ENCODE results near the gene JMJD4. TPM values are rescaled to one million over a fixed set of nuclear protein-coding genes. Genes with fewer than 3 reads are reported as not detected.

Gene JMJD4
- 24.5 and 25.6 TPM in 2 replicates for total RNA-seq

GRCh38 chr1:227734856-227735538 lies at the start of gene JMJD4, which contains the start of gene SNAP47:
Gene JMJD4, minus strand, starts transcription at chr1:227735302. Its CDS starts 29 bp downstream, at chr1:227735273.
Gene SNAP47, plus strand, starts transcription at chr1:227735435. Its CDS starts 12,302 bp downstream, at chr1:227747737.
- intact Hi-C loops (cut with micrococcal nuclease): loop anchor here (1.0 to 10.0 kb wide), 18 partner anchors 28 to 1673 kb away; partner anchors contain the start of genes ARF1, C1orf35, GUK1 and H3-3A

DNA sequence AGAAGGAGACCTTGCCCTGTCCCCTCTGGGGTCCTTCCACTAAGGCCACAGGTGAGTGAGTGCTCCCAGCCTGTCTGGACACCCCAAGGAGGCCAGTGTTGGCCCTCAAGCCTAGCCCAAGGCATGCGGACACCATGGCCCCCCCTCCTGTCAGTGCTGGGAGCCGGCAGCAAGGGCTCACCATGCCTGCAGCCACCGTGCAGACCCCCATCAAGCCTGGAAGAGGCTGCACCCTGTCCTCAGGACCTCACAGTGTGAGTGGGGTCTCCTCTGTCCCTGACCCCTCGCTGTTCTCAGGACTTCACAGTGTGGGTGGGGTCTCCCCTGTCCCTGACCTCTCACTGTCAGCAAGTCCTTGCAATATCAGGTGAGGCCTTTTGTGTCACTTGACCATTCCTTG lies 47.1 kb upstream of the JMJD4 start:
- intact Hi-C loops (cut with micrococcal nuclease): no loop called here

DNA sequence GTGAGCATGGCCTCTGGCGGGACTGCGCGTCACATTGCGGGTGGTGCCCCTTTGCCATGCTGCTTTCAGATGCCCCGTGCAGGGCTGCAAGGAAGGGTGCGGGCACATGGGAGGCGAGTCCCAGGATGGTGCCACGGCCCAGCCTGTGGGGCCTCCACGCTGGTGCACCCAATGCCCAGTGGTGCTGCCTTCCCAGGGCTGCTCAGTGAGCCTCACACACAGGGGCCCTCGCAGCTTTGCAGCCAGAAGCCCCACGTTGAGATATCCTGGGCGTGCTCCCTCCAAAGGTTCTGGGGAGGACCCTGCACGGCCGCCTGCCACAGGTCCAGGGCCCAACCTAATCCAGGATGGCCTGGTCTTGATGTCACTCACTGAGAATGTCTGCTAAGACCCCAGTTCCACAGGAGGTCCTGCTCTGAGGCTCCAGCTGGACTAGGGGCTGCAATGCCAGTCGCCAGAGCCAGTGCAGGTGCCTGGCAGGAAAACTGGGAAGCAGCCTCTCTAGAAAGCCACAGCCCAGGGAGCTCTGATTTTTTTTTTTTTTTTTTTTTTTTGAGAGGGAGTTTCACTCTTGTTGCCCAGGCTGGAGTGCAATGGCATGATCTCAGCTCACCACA lies 46.3 kb upstream of the JMJD4 start:
- intact Hi-C loops (cut with micrococcal nuclease): no loop called here

DNA sequence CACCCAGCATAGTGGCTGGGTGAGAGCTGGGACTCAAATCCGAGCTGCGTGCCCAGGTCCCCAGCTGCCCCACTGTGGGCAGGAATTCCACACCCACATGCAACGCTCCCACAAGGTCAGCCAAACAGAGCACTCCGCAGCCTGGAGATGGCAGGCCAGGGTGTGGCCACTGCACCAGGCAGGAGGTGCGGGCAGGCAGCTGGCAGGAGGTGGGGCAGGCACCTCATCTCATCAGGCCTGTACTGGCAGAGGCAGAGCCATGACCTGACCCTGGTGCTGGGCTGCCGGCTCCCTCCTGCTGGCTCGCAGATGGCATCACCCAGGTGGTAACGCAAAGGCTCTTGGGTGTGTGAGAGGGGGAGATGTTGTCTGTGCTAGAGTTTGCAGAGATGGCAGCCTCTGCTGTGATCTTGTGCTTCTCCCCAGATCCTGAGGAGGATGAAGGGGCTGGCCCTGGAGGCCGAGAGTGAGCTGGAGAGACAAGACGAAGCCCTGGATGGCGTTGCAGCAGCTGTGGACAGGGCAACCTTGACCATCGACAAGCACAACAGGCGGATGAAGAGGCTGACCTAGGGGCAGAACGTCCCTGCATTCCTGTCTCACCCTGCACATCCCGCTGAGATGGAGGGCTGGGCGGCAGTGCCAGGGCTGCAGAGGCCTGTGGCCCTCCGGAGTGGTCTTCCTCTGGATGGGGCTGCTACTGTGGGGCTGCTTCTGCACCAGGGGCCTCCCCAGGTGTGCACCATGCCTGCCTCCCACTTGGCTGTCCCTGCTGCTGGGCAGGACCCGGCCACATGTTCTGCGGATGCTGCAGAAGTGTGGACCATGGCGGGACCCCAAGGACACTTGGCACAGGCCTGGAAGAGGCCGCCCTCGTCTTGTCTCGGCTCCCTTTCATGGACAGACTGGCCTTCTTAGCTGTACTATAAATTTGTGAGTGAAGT lies 45.3 kb upstream of the JMJD4 start:
- intact Hi-C loops (cut with micrococcal nuclease): no loop called here

DNA sequence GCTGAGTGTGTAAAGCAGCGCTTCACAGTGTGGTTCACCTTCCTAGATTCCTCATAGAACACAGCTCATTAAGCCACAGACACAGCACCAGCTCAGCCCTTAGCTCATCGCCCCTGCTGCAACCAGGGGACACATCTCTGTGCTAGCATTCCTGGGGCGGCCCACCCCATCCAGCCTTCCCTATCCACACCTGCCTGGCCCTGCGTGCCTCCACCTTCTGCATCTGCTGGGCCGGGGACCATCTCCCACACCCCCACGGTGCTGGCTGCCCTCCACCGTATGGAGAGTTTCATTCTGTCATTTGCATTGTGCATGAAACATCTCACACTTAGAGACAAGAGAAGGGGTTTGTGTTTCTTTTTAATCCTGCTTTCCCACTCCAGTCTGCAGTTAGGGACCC lies 44.6 kb upstream of the JMJD4 start:
- intact Hi-C loops (cut with micrococcal nuclease): no loop called here

DNA sequence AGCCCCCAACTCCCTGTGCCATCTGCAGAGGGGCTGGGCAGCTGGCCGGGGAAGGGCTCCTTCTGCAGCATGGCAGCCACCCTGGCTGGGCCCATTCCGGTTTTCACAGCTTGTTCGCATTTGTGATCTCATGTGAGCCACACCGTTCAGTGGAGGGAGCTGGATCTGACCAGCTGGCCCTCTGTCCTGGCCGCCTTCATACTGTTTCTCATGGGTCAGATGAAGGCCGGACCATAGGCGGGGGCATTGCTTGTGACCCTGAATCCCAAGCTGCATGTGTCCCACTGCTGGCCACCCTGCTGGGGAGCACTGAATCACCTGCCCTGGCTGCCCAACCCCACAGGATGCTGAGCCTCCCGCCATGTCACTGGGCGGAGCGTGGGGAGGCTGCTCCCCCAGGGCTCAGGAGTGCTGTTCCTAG lies 43.9 kb upstream of the JMJD4 start:
- intact Hi-C loops (cut with micrococcal nuclease): no loop called here

- intact Hi-C loops (cut with micrococcal nuclease): no loop called here
These were observed 43.4 kb upstream of the JMJD4 start for GRCh38 chr1:227778401-227778947.

DNA sequence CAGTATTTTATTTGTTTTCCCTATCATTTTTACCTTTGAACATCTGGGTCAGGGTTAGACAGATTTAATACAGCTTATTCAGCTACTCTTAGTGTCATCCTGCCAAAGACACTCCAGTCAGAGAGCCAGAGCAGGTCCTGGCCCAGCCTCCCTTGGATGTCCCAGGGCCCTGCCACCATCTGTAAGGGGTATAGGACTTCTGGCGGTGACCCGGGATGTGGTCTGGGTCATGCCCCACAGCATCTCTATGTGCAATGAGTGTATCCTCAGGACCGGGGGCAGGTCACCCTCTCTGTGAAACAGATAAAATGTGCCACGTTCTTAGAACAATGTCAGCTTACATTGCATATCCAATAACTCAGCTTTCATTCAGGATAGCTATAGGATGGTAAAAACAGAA lies 42.5 kb upstream of the JMJD4 start:
- intact Hi-C loops (cut with micrococcal nuclease): no loop called here

GRCh38 chr1:227777156-227777555 lies 42.1 kb upstream of the JMJD4 start:
- intact Hi-C loops (cut with micrococcal nuclease): no loop called here

DNA sequence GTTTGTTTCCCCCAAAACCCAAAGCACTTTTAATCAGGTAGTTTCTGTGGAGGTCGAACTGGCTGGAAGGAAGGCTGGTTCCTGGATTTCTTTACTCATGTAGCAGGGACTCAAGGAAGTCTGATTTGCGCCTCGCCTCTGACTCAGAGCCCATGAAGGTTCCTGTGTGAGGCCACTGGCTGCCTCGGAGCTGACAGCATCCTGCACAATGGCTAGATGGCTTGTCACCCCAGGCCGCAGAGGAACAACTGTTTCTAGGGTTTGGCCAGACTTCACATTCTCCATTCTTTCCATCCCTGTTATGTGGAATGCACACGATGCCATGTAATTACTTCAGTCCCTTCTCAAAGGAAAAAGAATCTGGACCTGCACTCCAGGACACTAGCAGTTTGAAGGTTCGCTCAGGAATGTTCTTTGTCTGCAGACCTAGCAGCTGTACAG lies 41.2 kb upstream of the JMJD4 start:
- intact Hi-C loops (cut with micrococcal nuclease): no loop called here

- intact Hi-C loops (cut with micrococcal nuclease): no loop called here
These were observed 40.7 kb upstream of the JMJD4 start for GRCh38 chr1:227775841-227776240.

- intact Hi-C loops (cut with micrococcal nuclease): loop anchor here (1.0 kb wide), 2 partner anchors 9 to 13 kb away; no protein-coding TSS in a partner anchor
These were observed 39.9 kb upstream of the JMJD4 start for GRCh38 chr1:227774821-227775661.

DNA sequence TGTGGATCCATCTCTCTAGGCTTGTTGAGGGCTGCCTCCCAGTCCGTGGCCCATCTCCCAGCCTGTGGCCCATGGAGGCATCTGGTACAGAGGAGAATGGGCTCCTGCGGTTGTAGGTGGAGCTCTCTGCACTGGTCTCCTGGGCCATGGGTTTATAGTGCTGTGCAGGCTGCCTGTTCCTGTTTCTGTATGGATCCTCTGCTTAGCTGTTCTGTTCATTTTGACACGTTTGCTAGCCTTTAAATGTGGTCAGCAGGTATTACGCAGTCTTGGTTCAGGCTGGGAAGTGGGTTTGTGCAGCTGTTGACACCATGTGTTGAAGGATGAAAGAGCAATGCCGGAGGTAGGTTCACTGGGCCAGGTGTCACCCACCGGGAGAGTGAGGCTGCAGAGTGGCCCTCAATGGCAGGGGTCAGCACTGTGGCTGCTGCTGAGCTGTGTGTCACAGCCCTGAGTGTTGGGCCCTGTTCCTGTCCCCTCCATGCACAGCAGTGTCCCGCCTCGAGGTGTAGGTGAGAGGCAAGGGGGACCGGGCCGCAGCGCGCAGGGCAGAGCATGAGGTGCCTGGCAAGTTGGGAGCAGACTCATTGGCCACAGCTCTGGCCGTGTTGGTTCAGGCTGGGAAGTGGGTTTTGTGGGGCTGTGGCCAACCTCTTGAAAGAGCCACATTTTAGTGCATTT lies 39.1 kb upstream of the JMJD4 start:
- intact Hi-C loops (cut with micrococcal nuclease): loop anchor here (1.0 kb wide), 2 partner anchors 8 to 14 kb away; no protein-coding TSS in a partner anchor

- intact Hi-C loops (cut with micrococcal nuclease): no loop called here
These were observed 38.5 kb upstream of the JMJD4 start for GRCh38 chr1:227773558-227773957.

- intact Hi-C loops (cut with micrococcal nuclease): no loop called here
These were observed 36.7 kb upstream of the JMJD4 start for GRCh38 chr1:227771771-227772170.

GRCh38 chr1:227771326-227771725 lies 36.2 kb upstream of the JMJD4 start:
- intact Hi-C loops (cut with micrococcal nuclease): no loop called here

DNA sequence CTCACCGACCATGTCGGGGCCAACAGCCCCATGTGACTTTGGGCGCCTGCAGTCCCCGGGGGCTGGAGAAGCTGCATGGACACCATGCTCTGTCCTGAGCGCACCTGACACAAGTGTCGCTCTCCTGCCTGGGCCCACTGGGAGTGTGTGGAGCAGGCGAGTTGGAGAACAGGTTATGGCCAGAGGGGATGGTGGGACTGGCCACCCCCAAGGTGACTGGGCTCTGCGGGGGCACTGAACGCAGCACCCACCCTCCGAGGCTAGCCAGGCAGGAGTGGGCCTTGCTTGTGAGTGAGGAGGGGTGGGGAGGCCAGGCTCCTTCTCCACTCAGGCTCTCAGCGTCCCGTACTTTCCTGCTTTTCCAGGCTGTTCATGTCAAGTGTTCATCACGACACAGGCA lies 35.7 kb upstream of the JMJD4 start:
- intact Hi-C loops (cut with micrococcal nuclease): no loop called here

GRCh38 chr1:227769936-227770494 lies 34.9 kb upstream of the JMJD4 start:
- intact Hi-C loops (cut with micrococcal nuclease): loop anchor here (5.0 to 10.0 kb wide), 2 partner anchors 285 to 332 kb away; partner anchors contain the start of gene C1orf35
